GM18511 (cell line): ENCODE data around the gene HIVEP3.

Experiments used
- ATAC-seq: cut with Tn5 transposase; IDR thresholded peaks from one replicate; pipeline ENCODE4 v1.9.1; 2021; ENCODE audit warnings: mild to moderate bottlenecking, moderate library complexity; ENCODE audit not compliant: unreplicated experiment

Gene HIVEP3

DNA sequence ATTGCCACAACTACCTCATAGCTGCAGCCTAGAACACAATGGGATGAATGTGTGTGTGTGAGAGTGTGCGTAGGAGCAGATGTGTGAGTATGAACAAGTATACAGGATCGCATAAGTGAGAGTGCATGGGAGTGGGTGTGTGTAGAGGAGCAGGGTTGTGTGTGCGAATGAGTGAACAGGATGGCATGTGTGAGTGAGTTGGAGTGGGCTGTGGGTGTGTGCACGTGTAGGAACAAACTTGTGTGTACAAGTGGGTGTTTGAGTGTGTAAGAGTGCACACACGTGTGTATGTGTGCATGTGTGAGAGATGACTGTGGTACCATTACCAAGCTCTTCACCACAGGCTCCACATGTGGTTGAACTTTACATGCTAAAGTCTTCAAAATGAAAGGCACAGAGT is 258.8 kb downstream of the HIVEP3 start:
- ATAC-seq, result no peak

DNA sequence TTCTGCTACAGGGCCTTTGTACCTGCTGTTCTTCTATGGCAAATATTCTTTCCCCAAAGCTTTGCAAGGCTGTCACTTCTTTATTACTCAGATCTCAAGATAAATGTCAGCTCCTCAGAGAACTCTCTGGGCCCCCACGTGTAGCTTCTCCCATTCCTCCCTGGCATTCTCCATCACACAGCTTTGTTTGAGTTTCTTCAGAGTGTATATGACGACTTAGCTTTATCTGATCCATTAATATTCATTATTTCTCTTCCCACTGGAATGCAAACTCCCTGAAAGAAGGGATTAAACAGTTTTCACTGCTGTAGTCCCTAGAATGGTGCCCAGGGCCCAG is 259.6 kb downstream of the HIVEP3 start:
- ATAC-seq, result no peak

DNA sequence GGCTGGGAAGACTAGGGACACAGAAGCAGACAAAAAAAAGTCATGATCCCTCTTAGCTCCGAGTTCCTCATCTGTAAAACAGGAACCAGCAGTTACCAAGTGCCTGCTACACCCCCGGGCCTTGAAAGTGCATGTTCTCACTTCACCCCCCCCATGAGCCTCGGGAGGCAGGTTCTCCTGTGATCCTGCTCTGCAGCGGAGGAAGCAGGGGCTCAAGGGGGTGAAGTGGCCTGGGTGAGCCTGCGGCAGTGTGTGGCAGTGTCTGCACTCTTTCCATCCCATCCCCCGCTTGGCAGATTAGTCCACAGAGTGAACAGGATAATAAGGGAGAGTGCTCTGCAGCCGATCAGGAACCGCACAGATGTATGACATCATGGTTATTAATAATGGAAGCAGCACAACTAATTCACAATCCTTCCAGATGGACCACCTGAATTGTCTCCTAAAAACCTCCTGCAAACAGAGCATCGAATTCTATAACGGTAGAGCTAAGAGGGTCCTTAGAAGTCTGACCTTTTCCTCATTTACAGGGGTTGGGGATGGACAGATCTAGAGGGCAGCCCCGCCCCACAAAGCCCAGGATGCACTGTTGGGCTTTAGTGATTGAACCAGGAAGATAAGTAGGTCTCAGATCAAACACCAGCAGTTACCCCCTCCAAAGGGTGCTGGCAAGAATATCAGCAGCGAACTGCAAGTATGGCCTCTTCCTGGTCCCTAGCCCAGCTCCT is 260.1 kb downstream of the HIVEP3 start:
- ATAC-seq, result no peak

DNA sequence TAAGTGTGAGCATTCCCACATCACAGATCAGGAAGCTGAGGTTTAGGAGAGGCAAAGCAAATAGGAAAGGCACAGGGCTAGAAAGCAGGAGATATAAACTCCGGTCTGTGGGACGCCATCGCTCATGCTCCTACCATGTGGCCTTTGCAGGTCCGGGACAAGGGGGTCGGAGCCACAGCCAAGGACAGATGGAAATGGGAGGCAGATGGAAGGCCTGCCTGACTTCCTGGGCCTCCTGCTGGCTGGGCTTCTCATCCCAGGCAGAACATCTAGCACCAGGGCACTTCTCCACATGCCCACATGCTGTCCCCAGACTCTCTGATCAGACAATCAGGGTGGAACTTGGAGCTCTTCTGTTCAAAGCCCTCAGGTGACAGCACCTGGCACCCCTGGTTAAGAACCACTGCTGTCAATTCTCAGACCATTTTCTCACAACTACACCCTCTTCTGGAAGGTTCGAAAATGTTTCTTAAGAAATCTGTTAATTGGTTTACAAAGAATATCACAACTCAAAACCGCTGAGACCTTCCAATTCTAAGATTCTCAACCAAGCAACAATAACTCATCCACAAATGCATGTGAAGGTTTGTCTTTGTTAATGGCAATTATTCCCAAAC is 260.9 kb downstream of the HIVEP3 start:
- ATAC-seq, result no peak

GRCh38 chr1:41656825-41657500 is 261.8 kb downstream of the HIVEP3 start:
- ATAC-seq, result no peak

- no peak for ATAC-seq
These were observed 262.7 kb downstream of the HIVEP3 start for GRCh38 chr1:41656068-41656467.

DNA sequence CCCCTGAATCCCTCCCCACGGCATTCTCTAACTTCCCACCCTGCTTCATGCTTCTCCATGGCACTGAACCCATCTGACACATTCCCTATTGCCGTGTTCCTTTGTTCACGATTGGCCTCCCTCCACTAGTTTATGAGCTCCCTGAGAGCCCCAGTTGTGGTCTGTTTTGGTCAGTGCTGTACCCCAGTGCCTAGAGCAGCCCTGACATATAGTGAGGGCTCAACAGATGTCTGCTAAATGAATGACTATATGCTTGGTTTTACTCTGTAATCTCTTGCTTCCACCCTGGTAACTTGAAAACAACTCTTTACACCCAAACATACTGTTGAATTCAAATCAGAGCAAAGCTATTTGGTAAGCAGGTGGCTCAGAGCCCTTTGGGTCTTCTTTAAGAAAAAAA is 263.1 kb downstream of the HIVEP3 start:
- no peak for ATAC-seq

DNA sequence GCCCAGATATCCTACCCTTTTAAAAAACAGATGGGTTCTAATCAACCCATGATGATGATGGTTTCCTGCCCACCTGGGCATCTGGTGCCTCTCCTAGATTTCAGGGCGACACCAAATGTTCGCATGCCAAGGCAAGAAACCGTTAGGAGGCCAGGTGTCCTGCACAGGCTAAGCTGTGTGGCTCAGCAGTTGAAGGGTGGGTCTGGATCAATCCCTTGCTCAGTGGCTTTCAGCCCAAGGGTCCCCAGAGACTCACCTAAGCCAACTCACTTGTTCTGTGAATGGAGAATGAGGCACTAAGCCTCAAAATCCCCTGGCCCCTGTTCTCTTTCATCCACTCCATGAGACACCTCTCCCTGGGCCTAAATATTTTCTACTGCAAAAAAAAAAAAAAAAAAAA is 265.1 kb downstream of the HIVEP3 start:
- ATAC-seq, result no peak

DNA sequence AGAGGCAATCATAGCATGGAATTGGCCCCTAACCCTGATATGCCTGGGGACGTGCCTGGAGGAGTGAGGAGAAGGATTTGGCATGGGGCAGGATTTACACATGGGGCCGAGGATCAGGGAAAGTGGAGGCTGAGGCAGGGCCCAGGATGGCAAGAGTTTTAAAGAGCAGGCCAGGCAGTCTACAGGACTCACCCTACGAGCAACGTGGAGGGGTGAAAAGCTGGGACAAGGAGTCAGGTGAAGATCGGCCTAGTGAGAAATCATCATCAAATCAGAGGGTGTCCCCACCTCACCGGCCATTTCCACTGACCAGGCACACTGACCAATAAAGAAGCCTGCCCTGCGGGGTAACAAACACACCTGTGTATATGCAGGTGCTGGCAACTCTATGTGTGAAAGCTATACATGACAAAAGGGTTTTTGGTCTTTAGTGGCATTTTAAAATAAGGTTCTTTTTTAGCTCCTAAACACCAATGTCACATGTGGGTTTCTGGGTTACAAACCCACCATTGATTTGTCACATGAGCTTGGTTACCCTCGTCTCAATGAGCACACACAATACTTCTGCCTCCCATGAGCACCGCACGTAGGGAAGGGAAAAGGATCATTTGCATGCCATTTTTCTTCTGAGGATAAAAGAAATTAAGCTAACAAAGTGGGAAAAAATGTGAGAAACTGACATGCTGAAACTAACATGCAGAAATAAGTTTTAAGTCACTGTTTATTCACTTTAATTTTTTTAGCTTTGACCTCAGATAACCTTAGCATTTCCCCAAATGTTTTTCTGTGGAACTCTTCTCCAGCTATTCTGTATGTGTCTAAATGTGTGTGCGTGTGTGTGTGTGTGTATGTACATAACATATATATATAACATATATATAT is 266.1 kb downstream of the HIVEP3 start:
- ATAC-seq, result no peak

GRCh38 chr1:41650028-41650880 is 268.5 kb downstream of the HIVEP3 start:
- no peak for ATAC-seq

DNA sequence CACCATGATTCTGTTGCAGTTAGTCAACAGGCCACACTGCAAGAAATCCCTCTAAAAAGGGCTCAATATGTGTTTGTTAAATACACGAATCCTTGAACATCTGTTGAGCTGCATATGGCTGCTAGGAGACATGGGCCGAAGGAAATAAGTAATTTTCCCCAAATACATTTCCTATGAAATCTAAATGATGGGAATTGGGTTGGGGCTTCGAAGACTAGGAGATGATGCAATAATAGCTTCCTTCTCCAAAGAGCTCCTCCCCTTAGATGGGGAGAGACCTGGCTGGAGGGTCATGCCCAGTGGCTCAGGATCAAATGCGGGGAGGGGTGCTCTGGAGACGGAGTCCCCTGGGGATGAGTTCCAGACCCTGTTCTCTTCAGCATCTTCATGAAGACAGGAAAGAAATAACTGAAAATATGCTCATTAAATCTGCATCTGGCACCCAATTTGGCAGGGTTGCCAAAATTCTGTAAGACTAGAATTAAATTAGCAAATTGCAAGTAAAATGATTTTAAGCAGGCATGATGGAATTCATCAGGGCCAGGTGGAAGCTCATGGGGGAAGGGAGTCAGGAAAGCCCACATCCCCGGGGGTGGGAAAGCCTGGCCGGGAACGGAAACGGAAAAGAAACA is 269.2 kb downstream of the HIVEP3 start:
- no peak for ATAC-seq

DNA sequence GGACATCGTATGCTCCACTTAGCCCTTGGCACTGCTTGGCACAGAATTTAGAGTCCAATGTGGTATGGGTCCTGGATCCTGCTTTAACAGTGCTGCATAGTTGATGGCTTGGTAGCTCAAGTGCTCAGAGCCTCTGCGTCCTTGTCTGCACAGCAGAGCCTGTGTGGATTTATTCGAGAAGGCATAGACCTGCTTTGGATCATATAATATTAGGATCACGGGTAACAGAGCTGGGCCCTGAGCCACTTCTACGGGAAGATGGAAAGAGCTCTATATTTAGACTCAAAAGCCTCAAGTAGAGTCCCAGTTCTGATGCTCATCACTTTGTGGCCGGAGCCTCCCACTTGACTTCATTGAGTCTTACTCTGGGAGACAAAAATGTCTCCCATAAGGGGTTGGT is 269.9 kb downstream of the HIVEP3 start:
- ATAC-seq, result no peak

DNA sequence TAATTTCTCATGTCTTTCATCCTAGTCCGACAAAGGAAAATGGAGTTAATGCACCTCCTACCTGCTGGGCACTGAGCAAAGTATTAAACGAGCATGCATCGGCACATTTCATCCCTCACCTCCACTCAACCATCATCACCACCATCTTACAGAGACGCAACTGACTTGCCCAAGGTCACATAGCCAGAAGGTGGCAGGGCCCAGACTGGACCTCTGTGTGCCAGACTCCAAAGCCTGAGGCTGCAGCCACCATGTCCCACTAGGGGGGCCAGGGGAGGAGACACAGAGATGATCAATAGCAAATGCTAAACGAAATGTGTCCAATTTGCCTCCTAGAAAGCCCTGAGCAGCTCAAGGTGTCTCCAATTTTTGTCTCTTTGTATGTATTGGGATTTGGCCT is 270.5 kb downstream of the HIVEP3 start:
- ATAC-seq, result no peak

DNA sequence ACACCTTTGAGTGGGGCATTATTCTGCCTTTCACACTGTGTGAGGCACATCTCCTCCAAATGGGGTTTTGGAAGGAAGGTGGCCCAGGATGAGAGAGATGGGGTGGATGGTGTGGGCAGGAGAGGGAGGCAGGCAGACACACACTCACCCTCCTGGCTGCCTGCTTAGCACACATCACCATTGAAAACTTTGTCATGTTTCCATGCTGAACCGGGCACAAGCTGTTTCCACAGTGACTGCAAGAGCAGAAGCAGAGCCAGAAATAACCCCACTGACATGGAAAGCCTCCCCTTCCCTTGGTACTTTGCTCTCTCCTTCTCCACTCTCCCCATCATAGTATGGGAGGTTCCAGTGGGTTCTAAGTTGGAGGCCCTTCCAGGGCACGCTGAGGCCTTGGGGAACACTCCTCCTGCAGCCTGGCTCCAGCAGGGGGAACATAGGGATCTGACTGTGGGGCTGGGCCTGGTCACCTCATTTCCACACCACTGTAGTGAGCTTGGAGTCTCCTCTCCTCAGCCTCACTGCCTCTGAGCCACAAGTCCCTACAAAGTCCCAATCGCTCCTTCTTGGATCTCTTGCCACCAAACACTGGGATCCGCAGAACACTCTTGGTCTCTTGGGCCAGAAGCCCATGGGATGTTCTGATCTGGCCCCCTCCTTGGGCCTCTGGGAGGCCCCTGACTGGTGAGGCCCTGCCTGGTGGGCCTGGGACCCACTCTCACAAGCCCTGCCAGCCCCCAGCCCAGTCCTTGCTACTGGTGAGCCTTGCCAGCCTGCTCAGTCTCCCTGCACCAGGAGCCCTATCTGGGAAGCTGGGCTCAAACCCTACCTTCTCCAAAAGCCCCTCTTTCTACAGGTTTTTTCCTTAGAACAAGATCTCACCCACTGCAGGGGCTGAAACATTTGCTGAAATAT is 271.2 kb downstream of the HIVEP3 start:
- no peak for ATAC-seq

- ATAC-seq, result no peak
These were observed 272.5 kb downstream of the HIVEP3 start for GRCh38 chr1:41646186-41646585.

DNA sequence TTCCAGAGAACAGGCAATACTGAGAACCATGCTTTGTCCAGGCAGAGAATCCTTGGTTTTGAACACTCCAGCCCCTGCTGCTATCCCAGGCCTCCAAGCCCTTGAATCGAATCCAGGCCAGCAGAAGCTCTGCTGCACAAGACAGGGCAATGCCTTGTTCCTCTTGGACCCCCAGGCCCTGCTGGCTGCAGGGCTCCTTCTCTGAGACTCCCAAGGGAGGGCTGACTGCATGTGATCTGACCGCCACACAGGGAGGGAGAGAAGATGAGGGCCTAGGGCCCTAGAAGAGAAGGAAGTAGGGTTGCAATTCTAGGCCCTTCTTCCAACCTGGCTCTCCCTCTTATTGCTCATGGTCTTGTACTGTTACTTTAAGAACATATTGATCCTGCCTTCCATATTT is 273.7 kb downstream of the HIVEP3 start:
- ATAC-seq, result no peak

DNA sequence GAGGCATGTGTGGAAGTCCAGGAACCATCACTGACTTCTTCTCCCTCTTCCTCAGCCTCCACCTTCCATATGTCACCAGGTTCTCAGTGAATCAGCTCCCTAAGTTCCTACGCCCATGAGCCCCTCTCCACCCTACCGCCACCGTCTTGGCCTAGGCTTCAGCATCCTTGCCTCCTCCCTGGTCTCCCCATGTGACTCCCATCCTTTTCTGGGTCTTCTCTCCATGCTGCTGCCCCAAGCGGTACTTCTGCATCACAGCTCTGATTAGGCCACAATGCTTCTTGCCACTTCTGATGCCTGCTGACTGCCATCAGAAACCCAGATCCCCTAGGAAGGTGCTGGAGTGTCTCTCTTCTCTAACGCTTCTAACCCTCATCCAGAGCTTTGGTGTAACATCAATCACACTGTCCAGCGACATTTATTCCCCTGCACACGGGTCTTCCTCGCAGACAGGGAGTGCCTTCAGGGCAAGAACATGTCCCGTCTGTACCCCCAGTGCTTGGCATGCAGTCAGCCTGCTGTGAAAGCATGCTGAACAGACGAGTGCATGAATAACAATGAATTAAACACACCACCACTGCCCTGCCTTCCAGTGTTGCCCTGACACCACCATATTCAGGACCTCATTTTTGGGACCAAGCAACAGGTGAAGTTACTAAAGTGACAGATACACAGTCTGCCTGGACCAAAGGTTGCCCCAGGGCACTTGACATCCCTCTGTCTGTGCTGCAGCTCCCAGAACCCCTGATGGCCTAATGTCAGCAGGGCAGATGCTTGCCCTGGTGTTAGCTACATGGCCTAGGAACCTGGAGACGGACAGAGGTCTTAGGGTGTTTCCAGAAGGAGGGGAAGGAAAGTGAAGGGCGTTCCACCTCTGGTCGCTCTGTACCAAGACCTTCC is 275.6 kb downstream of the HIVEP3 start:
- no peak for ATAC-seq

DNA sequence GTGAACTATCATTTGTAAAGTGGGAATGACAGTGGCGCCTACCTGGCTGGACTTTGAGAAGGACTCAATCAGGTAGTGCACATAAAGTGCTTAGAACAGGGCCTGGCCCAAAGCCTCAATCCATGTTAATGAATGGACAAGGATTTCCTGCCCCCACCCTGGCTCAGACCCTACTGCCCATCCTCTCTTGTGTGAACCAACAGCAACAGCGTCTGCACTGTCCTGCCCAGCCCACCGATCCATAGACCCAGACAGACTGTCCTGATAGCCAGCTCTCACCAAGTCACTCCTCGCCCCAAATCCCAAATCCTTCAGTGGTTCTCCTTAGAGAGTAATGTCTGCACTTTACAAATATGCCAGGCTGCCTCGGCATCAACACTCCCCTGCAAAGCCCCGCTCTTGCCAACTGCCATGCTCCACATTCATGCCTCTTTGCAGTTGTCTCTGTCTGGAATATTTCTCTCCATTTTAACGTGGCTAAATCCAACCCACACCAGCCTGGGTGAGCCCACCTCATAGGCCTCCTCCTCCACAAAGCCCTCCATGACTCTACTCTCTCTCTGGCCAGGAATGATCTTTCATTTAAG is 276.7 kb downstream of the HIVEP3 start:
- ATAC-seq, result no peak
